GM19043 (cell line): ENCODE results near the gene GOT1.

ENCODE experiments used
- ATAC-seq: cut with Tn5 transposase; IDR thresholded peaks from one replicate; pipeline ENCODE4 v1.9.1; 2021; ENCODE audit warnings: low read depth; ENCODE audit not compliant: unreplicated experiment

The GOT1 gene

DNA sequence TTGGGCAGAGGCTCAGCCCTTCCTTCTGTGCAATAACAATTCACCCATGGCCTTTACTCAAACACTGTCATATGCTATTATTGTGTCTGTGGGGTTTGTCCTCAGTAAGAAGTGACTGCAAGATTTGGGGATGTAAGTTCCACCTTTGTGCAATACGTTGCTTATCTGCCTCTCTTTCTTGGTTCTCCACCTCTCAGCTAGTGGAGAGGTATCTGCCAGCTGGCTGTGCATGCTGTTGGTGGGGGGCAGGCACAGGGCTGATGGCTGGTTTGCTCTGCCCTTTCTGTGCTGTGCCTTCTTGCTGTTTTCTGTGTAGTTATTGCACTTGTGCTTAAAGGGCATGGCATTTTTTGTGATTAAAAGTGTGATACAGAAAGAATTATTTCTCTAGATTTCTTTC is 65.1 kb downstream of the GOT1 start:
- no peak for ATAC-seq

DNA sequence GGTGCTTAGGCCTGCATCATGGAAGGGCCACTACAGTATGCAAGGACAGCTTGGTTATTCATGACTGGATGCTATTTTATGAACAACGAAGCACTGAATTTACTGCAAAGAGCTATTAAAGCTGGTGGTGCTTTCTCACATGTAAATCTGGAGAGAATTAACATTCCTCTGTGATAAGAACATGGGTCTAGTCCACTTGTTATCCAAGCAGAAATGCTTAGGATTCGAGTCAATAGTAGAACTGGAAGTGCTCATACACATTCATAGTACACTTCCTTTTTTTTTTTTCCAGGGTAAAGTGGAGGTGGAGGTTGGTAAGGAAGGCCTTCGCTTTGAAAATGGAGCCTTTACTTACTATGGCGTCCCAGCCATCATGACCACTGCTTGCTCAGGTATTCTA is 66.3 kb downstream of the GOT1 start:
- no peak for ATAC-seq

GRCh38 chr10:99360934-99361333 is 69.5 kb downstream of the GOT1 start:
- ATAC-seq: no peak

DNA sequence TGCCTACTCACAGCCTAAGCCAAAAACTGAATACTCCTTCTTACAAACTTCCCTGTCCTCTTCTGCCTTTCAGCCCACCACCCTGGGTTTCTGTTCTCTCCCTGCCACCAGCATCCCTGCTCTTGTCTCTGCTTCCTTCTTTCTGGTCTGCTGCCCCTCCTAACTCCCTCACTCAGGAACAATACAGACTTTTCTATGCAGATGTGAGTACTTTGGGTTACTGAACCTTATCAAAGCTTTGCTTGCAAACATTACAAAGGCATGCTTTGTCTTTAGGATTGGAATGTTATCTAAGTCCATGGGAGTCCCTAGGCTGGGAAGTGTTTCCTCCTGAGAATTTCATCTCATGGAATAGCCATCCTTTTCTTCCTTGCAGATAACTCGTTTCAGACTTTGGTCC is 72.3 kb downstream of the GOT1 start:
- ATAC-seq: no peak

- no peak for ATAC-seq
Measured at GRCh38 chr10:99357691-99358090, 72.7 kb downstream of the GOT1 start.

GRCh38 chr10:99353182-99353581 is 77.2 kb downstream of the GOT1 start:
- ATAC-seq: no peak

GRCh38 chr10:99347672-99348071 is 82.8 kb downstream of the GOT1 start:
- ATAC-seq: no peak
